Measurements from ENCODE around the gene SYNDIG1.

GRCh38 chr20:24640276-24640675 is 170.8 kb downstream of the SYNDIG1 start:
- TF ChIP-seq CTCF (IDR thresholded peaks at IDR 0.05) (no peak), SIN3A (IDR thresholded peaks at IDR 0.05; ENCODE audit: borderline replicate concordance, insufficient read depth, low read depth, low read length) (no peak), POLR2AphosphoS5 (IDR thresholded peaks at IDR 0.05; ENCODE audit: low read depth, low read length) (no peak), TCF7L2 (IDR thresholded peaks at IDR 0.05; ENCODE audit: low read depth, low read length) (no peak), REST (IDR thresholded peaks at IDR 0.05; ENCODE audit: insufficient read depth in 1 of 2, low read depth in 2 of 2, low read length in 1 of 2) (no peak)

Measured in Panc1 (cell line).